ENCODE data around the gene EYA4.

- TF ChIP-seq RFX5 (IDR thresholded peaks at IDR 0.05; ENCODE audit: low read depth, low read length) (no peak), CTCF (conservative IDR thresholded peaks at IDR 0.05; ENCODE audit: low read depth, low read length) (no peak), POLR2A (IDR thresholded peaks at IDR 0.05; ENCODE audit: low read depth, low read length) (no peak), ELK1 (IDR thresholded peaks at IDR 0.05; ENCODE audit: borderline replicate concordance, low read depth, low read length) (no peak), BHLHE40 (IDR thresholded peaks at IDR 0.05; ENCODE audit: low read depth, low read length) (no peak), RCOR1 (IDR thresholded peaks at IDR 0.05; ENCODE audit: insufficient replicate concordance, low read length) (no peak), CEBPB (IDR thresholded peaks at IDR 0.05; ENCODE audit: low read depth, low read length) (no peak), SMC3 (IDR thresholded peaks at IDR 0.05; ENCODE audit: low read depth, low read length) (no peak), RAD21 (IDR thresholded peaks at IDR 0.05; ENCODE audit: low read length) (no peak), NFE2L2 (IDR thresholded peaks at IDR 0.05; ENCODE audit: low read depth, low read length) (no peak)
These were observed 177.0 kb downstream of the EYA4 start for GRCh38 chr6:133418108-133418507.

All from IMR-90 (cell line).